ENCODE data around the gene RAVER2. TPM values are rescaled to one million over a fixed set of nuclear protein-coding genes. Genes with fewer than 3 reads are reported as not detected.
"Not testable (repeated sequence)": the region's sequence is repeated elsewhere in the genome, so short reads cannot be mapped to it uniquely, and the experiment has no call there.

RAVER2 gene
- total RNA-seq, 1 donor from 2014 or later = 0.55 TPM

GRCh38 chr1:64782848-64783247, 38.0 kb downstream of the RAVER2 start:
- H3K27ac Mint-ChIP-seq; H3K36me3 Mint-ChIP-seq (ENCODE audit: low read depth); H3K27me3 Mint-ChIP-seq (ENCODE audit: low read depth); H3K4me1 Mint-ChIP-seq (ENCODE audit: low read depth); H3K4me3 Mint-ChIP-seq (ENCODE audit: low read depth); intact Hi-C loops (cut with micrococcal nuclease); H3K9me3 Mint-ChIP-seq; DNase-seq (ENCODE audit: low spot score): not testable (repeated sequence)

DNA sequence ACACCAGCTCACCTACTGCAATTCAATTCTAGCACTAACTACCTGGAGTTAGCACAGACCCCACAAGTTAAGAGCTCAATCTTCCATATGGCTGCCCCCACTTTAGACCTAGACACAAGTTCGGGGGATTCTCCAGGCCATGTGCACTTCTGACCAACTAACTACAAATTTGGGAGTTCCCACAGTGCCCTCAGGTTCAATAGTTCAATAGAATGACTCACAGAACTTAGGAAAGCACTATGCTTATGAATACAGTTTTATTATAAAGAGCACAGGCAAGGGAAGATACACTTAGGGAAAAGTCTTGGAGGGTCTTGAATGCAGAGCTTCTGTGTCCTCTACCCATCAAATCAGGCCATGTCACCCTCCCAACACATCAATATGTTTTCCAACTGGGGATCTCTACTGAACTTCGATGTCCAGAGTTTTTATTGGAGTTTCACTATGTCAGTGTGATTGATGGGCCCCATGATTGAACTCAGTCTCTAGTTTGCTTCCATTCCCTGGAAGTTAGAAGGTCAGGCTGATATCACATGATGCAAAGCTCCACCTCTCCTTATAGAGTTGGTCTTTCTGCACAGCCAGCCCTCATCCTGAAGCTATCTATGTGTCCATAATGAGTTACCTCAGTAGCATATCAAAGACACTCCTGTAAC, 46.1 kb downstream of the RAVER2 start:
- intact Hi-C loops (cut with micrococcal nuclease) = no loop called here
- H3K9me3 Mint-ChIP-seq = peaks cover 19% of the 10 kb centered on the region
- H3K4me1 Mint-ChIP-seq (ENCODE audit: low read depth) = no peaks in the 10 kb centered on the region
- H3K27me3 Mint-ChIP-seq (ENCODE audit: low read depth) = no peaks in the 10 kb centered on the region
- H3K36me3 Mint-ChIP-seq (ENCODE audit: low read depth) = no peaks in the 10 kb centered on the region
- DNase-seq (ENCODE audit: low spot score) = no peak
- no peak overlapping the region for H3K4me3 Mint-ChIP-seq (ENCODE audit: low read depth)
- no peak overlapping the region for H3K27ac Mint-ChIP-seq

DNA sequence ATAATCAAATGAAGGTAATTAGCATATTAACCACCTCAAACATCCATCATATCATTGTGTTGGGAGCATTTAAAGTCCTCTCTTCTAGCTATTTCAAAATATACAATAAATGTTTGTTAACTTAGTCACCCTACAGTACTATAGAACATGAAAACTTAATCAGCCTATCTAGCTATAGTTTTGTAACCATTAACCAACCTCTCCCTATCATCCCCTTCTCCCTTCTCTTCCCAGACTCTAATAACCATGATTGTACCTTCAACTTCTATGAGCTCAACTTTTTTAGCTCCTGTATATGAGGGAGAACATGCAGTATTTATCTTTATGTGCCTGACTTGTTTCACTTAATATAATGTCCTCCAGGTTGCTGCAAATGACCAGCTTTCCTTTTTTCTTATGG, 54.0 kb downstream of the RAVER2 start:
- H3K27me3 Mint-ChIP-seq (ENCODE audit: low read depth) = no peaks in the 10 kb centered on the region
- H3K9me3 Mint-ChIP-seq = no peaks in the 10 kb centered on the region
- intact Hi-C loops (cut with micrococcal nuclease) = no loop called here
- no peak overlapping the region for H3K4me3 Mint-ChIP-seq (ENCODE audit: low read depth)
- H3K4me1 Mint-ChIP-seq (ENCODE audit: low read depth) = no peaks in the 10 kb centered on the region
- no peak overlapping the region for H3K27ac Mint-ChIP-seq
- DNase-seq (ENCODE audit: low spot score) = no peak
- no peaks in the 10 kb centered on the region for H3K36me3 Mint-ChIP-seq (ENCODE audit: low read depth)

DNA sequence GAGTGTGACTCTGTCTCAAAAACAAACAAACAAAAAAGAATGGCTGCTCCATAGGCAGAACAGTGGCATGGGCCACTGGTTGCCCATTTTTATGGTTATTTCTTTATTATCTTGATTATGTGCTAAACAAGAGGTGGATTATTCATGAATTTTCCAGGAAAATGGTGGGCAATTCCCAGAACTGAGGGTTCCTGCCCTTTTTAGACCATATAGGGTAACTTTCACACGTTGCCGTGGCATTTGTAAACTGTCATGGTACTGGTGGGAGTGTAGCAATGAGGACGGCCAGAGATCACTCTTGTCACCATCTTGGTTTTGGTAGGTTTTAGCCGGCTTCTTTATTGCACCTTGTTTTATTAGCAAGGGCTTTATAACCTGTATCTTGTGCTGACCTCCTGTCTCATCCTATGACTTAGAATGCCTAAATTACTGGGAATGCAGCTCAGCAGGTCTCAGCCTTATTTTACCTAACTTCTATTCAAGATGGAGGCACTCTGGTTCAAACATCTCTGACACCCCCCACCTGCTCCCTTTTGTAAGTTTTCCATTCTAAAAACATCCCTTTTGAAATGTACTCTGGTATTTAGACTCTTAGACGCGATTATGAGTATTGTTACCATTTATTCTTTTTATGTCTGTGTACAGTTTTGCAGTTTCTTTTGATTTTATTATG, 57.1 kb downstream of the RAVER2 start:
- DNase-seq (ENCODE audit: low spot score) = no peak
- intact Hi-C loops (cut with micrococcal nuclease) = no loop called here
- Mint-ChIP-seq H3K27ac (no peak overlapping the region), H3K4me3 (ENCODE audit: low read depth) (no peak overlapping the region), H3K36me3 (ENCODE audit: low read depth) (no peaks in the 10 kb centered on the region), H3K27me3 (ENCODE audit: low read depth) (no peaks in the 10 kb centered on the region), H3K4me1 (ENCODE audit: low read depth) (no peaks in the 10 kb centered on the region), H3K9me3 (no peaks in the 10 kb centered on the region)

DNA sequence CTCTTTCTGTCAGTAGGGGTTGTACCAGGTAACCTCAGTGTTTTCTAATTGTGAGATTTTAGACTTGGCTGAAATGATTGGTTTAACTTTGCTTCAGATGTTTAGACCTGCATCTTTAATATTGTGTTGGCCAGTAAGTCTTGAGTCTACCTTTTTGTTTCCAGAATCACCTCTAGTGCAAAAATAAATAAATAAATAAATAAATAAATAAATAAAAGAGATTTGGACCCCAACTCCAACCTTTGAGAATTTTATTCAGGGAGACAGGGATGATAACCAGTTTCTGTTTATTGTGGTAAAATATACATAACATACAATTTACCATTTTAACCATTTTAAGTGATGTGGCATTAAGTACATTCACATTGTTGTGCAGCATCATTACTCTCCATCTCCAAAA, 64.4 kb downstream of the RAVER2 start:
- Mint-ChIP-seq H3K9me3 (no peaks in the 10 kb centered on the region), H3K27me3 (ENCODE audit: low read depth) (peaks cover 2% of the 10 kb centered on the region), H3K36me3 (ENCODE audit: low read depth) (no peaks in the 10 kb centered on the region), H3K4me1 (ENCODE audit: low read depth) (no peaks in the 10 kb centered on the region), H3K27ac (no peak overlapping the region), H3K4me3 (ENCODE audit: low read depth) (no peak overlapping the region)
- intact Hi-C loops (cut with micrococcal nuclease) = no loop called here
- DNase-seq (ENCODE audit: low spot score) = no peak

DNA sequence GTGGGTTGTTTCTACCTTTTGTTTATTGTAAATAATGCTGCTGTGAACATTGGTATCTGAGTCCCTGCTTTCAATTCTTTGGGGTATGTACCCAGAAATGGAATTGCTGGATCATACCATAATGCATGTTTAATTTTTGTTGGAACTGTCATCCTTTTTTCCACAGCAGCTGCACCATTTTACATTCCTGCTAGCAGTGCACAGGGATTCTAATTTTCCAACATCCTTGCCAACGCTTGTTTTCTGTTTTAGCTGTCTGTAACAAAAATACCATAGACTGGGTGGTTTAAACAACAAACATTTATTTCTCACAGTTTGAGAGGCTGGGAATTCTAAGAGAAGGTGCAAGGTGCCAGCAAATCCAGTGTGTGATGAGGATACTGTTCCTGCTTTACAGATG, 65.1 kb downstream of the RAVER2 start:
- Mint-ChIP-seq H3K9me3 (no peaks in the 10 kb centered on the region), H3K27me3 (ENCODE audit: low read depth) (peaks cover 2% of the 10 kb centered on the region), H3K36me3 (ENCODE audit: low read depth) (no peaks in the 10 kb centered on the region), H3K4me1 (ENCODE audit: low read depth) (no peaks in the 10 kb centered on the region), H3K4me3 (ENCODE audit: low read depth) (no peak overlapping the region), H3K27ac (no peak overlapping the region)
- DNase-seq (ENCODE audit: low spot score) = no peak
- intact Hi-C loops (cut with micrococcal nuclease) = no loop called here

DNA sequence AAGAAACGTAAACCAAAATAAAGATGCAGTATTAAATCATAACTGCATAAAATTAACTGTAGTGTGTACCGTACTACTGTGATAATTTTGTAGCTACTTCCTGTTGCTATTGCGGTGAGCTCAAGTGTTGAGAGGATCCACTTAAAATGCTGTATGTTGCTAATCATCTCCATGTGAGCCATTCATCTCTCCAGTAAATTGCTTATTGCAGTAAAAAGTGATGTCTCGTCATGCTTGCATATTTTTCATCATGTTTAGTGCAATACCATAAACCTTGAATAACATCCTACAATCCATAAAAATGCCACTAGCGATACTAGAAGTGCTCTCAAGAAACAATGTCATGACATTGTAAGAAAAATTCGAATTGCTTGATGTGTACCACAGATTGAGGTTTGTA, 66.3 kb downstream of the RAVER2 start:
- DNase-seq (ENCODE audit: low spot score) = no peak
- no peak overlapping the region for H3K4me3 Mint-ChIP-seq (ENCODE audit: low read depth)
- intact Hi-C loops (cut with micrococcal nuclease) = no loop called here
- H3K36me3 Mint-ChIP-seq (ENCODE audit: low read depth) = no peaks in the 10 kb centered on the region
- peaks cover 2% of the 10 kb centered on the region for H3K27me3 Mint-ChIP-seq (ENCODE audit: low read depth)
- H3K4me1 Mint-ChIP-seq (ENCODE audit: low read depth) = no peaks in the 10 kb centered on the region
- H3K9me3 Mint-ChIP-seq = no peaks in the 10 kb centered on the region
- no peak overlapping the region for H3K27ac Mint-ChIP-seq

DNA sequence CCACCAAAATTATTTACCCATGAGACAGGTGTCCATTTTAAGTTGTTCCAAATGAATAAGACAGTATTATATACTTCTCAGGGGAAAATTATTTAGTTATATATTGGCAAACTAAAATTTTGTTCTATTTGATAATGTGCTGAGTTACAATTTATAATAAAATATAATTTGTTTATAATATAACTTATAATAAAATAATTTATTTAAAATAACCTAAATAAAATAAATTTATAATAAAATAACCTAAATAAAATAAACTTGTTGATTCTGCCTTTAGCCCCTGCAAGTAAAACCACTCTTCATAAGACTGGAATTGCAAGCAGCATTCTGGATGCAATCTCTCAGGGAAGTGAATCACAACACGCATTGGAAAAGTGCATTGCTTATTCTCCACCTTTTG, 69.6 kb downstream of the RAVER2 start:
- Mint-ChIP-seq H3K27me3 (ENCODE audit: low read depth) (peaks cover 2% of the 10 kb centered on the region), H3K27ac (no peak overlapping the region)

DNA sequence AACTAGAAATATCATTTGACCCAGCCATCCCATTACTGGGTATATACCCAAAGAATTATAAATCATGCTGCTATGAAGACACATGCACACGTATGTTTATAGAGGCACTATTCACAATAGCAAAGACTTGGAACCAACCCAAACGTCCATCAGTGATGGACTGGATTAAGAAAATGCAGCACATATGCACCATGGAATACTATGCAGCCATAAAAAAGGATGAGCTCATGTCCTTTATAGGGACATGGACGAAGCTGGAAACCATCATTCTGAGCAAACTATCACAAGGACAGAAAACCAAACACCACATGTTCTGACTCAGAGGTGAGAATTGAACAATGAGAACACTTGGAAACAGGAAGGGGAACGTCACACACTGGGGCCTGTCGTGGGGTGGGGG, 72.5 kb downstream of the RAVER2 start:
- H3K36me3 Mint-ChIP-seq (ENCODE audit: low read depth); H3K27me3 Mint-ChIP-seq (ENCODE audit: low read depth); DNase-seq (ENCODE audit: low spot score); H3K9me3 Mint-ChIP-seq; H3K27ac Mint-ChIP-seq; H3K4me1 Mint-ChIP-seq (ENCODE audit: low read depth); intact Hi-C loops (cut with micrococcal nuclease); H3K4me3 Mint-ChIP-seq (ENCODE audit: low read depth): not testable (repeated sequence)

More for the DNA sequence above, 69.6 kb downstream of the RAVER2 start:
- peaks cover 3% of the 10 kb centered on the region for H3K9me3 Mint-ChIP-seq
- intact Hi-C loops (cut with micrococcal nuclease) = no loop called here
- no peak for DNase-seq (ENCODE audit: low spot score)
- H3K4me1 Mint-ChIP-seq (ENCODE audit: low read depth) = no peaks in the 10 kb centered on the region
- H3K36me3 Mint-ChIP-seq (ENCODE audit: low read depth) = no peaks in the 10 kb centered on the region
- no peak overlapping the region for H3K4me3 Mint-ChIP-seq (ENCODE audit: low read depth)

- H3K36me3 Mint-ChIP-seq (ENCODE audit: low read depth); H3K4me3 Mint-ChIP-seq (ENCODE audit: low read depth): not testable (repeated sequence)
Measured at GRCh38 chr1:64820572-64820971, 75.7 kb downstream of the RAVER2 start.

DNA sequence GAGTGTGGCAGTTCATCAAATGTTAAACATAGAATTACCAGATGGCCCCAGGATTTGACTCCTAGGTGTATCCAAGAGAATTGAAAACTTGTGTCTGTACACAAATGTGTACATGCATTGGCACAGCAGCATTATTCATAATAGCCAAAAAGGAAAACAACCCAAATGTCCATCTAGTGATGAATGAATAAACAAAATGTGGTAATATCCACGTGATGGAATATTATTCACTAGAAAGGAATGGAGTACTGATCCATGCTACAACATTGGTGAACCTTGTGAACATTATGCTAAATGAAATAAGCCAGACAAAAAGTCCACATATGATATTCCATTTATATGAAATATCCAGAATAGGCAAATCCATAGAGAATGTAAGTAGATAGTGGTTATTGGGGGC, 77.7 kb downstream of the RAVER2 start:
- Mint-ChIP-seq H3K9me3 (no peaks in the 10 kb centered on the region), H3K27ac (no peak overlapping the region), H3K4me3 (ENCODE audit: low read depth) (no peak overlapping the region), H3K27me3 (ENCODE audit: low read depth) (peaks cover 9% of the 10 kb centered on the region), H3K4me1 (ENCODE audit: low read depth) (peaks cover 14% of the 10 kb centered on the region), H3K36me3 (ENCODE audit: low read depth) (no peaks in the 10 kb centered on the region)
- intact Hi-C loops (cut with micrococcal nuclease) = no loop called here
- DNase-seq (ENCODE audit: low spot score) = no peak

More at GRCh38 chr1:64820572-64820971, 75.7 kb downstream of the RAVER2 start:
- H3K4me1 Mint-ChIP-seq (ENCODE audit: low read depth); DNase-seq (ENCODE audit: low spot score); intact Hi-C loops (cut with micrococcal nuclease); H3K27ac Mint-ChIP-seq; H3K9me3 Mint-ChIP-seq; H3K27me3 Mint-ChIP-seq (ENCODE audit: low read depth): not testable (repeated sequence)

DNA sequence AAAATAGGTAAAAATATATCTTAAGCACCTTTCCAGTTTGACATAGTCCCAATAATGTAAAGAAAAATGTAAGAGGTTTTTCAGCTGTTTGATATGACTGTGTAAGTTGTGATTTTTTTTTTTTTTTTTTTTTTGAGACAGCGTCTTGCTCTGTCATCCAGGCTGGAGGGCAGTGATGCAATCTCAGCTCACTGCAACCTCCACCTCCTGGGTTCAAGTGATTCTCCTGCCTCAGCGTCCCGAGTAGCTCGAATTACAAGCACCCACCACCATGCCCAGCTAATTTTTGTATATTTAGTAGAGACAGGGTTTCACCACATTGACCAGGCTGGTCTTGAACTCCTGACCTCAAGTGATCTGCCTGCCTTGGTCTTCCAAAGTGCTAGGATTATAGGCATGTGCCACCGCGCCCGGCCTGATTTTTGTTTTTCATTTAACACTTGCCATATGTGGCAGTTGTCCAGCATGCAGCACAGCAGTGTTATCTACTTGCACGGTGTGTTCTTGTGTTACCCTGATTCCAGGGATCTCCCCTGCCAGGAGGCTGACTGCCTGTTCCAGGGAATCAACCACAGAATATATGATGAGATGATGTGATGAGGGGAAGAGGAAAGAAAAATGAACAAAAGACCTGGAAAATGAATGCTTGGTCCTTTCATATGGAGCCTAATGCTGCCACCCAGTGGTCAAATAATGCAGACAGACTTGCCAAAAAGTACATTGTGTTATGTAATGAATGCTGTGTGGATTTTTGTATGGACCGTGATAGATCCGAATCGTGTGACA, 79.0 kb downstream of the RAVER2 start:
- Mint-ChIP-seq H3K27me3 (ENCODE audit: low read depth) (peaks cover 9% of the 10 kb centered on the region), H3K4me3 (ENCODE audit: low read depth) (no peak overlapping the region), H3K4me1 (ENCODE audit: low read depth) (peaks cover 20% of the 10 kb centered on the region), H3K9me3 (no peaks in the 10 kb centered on the region), H3K36me3 (ENCODE audit: low read depth) (no peaks in the 10 kb centered on the region), H3K27ac (no peak overlapping the region)
- intact Hi-C loops (cut with micrococcal nuclease) = loop anchor here (1.0 to 2.0 kb wide), 3 partner anchors 79 to 555 kb away; partner anchors contain the start of gene RAVER2
- DNase-seq (ENCODE audit: low spot score) = peak; percentile 31

DNA sequence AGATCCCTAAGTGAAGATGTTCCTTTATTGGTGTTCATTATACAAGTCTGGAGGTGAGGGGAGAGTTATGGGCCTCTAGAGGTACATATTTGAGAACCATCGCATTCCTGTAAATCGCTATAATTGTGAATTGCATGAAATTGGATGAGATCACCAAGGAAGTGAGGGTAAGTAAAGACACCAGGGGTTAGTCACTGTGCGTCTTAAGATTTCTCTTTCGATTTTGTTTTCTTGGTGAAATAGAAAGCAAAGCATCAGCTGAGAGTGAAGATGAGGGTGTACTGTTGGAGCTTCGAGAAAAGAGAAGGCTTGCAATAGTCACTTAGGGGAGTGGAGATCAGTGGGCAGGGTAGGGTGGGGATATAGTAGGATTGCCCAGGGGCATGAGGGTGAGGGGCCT, 82.1 kb downstream of the RAVER2 start:
- intact Hi-C loops (cut with micrococcal nuclease) = loop anchor here (5.0 kb wide), 1 partner anchor 860 kb away; no protein-coding TSS in a partner anchor
- H3K4me3 Mint-ChIP-seq (ENCODE audit: low read depth) = no peak overlapping the region
- no peaks in the 10 kb centered on the region for H3K9me3 Mint-ChIP-seq
- H3K27ac Mint-ChIP-seq = peak overlapping the region; percentile 2
- peaks cover 2% of the 10 kb centered on the region for H3K36me3 Mint-ChIP-seq (ENCODE audit: low read depth)
- DNase-seq (ENCODE audit: low spot score) = no peak
- H3K4me1 Mint-ChIP-seq (ENCODE audit: low read depth) = peaks cover 27% of the 10 kb centered on the region
- H3K27me3 Mint-ChIP-seq (ENCODE audit: low read depth) = peaks cover 9% of the 10 kb centered on the region

Measured in activated T-helper 2 cell treated with anti-CD3 and anti-CD28 coated beads, Interferon-gamma antibody, Interleukin-2, Interleukin-4, amounts not matched to agents 10 μg/mL and 5 μg/mL and 100 μg/mL, durations not matched to agents 14 hours and 24 hours and 36 hours (primary cell).